ENCODE data around the gene CLPX. TPM values are rescaled to one million over a fixed set of nuclear protein-coding genes. Genes with fewer than 3 reads are reported as not detected.

The CLPX gene
- total RNA-seq, 1 experiment from 2014 or later, result 34.2 TPM

DNA sequence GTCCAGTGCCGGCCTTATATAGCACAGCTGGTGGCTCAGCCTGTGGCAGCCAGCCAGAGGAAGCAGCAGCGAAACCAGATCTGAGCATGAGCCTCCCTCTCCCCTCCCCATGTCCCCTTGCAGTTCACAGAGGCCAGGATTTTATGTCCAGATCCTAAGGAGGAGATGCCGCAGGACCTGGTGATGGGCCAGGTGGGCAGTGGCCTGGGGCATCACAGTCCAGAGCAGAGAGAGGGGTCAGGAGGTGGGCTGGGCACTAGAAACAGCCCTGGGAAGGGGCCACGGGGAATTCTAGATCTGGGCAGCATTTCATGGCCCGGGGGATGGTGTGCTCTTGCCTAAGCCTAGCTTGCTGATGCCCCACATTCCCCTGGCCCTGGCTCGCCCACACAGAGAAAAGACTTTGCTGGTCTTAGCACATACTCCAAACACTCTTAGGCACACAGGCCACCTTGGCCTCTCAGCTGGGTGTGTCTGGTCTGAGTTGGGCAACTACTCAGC, 26.4 kb upstream of the CLPX start:
- Histone ChIP-seq H3K4me3 (ENCODE audit: insufficient read depth, low read depth, low read length) (no peak overlapping the region), H3K36me3 (replicated peaks; ENCODE audit: control insufficient read depth, insufficient read depth, low read length) (no peaks in the 10 kb centered on the region), H3K27me3 (ENCODE audit: control insufficient read depth, insufficient read depth, low read length) (no peaks in the 10 kb centered on the region)
- DNase-seq, result no peak

- H3K4me3 ChIP-seq (ENCODE audit: insufficient read depth, low read depth, low read length), result no peak within 1 kb of the TSS
- DNase-seq, result no peak
- no peaks in the 10 kb centered on the region for H3K36me3 ChIP-seq (replicated peaks; ENCODE audit: control insufficient read depth, insufficient read depth, low read length)
These were observed 25.8 kb upstream of the CLPX start, which contains the start of gene CILP for GRCh38 chr15:65210770-65211481. TSS of gene CILP (minus strand) at chr15:65211473. CDS start at chr15:65209755, 1,718 bp downstream.

DNA sequence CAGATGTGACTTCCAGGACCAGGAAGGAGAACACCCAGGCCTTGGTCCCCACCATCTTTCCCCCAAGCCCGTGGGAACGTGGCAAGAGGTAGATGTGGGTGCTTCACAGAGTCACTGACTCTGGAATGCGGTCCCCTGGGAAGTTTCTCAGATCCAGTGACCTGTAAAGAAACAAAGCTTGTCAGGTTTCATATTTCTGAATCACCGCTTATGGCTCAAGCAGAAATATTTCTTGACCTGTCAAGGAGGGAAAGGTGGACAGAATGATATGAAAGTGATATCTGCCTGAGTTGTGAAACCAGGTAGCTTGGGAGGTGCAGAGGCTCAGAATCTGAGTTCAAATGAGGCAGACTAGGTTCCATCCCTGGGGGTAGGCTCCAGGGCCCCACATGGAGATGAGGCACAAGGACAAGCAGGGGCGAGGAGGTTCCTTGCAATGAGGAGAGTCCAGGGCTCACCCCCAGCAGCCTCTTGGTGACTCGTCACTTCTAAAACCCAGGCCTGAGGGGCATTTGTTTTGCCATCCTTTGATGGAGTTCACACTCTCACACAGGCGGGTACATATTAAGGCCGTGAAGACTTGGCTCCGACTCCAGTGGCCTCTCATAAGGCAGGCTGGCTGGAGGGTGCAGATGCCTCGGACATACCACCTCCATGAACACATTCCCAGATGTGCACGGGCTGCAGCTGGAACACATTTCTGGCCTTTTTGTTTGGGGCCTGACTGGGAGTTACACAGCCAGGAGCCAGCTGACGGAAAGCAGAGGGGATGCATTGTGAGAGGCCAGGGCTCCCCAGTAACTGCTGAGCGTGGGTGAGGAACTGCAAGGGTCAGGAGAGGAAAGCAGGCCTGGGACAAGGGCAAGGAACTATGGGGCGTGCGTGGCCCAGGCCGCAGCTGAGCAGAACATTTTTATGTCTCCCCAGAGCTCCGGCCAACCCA, 24.8 kb upstream of the CLPX start:
- H3K27me3 ChIP-seq (ENCODE audit: control insufficient read depth, insufficient read depth, low read length), result no peaks in the 10 kb centered on the region
- no peak for DNase-seq
- H3K4me3 ChIP-seq (ENCODE audit: insufficient read depth, low read depth, low read length), result no peak overlapping the region
- H3K36me3 ChIP-seq (replicated peaks; ENCODE audit: control insufficient read depth, insufficient read depth, low read length), result no peaks in the 10 kb centered on the region

More at GRCh38 chr15:65210770-65211481, 25.8 kb upstream of the CLPX start, which contains the start of gene CILP:
- no peaks in the 10 kb centered on the region for H3K27me3 ChIP-seq (ENCODE audit: control insufficient read depth, insufficient read depth, low read length)

GRCh38 chr15:65208647-65209046, 23.5 kb upstream of the CLPX start:
- Histone ChIP-seq H3K36me3 (replicated peaks; ENCODE audit: control insufficient read depth, insufficient read depth, low read length) (no peaks in the 10 kb centered on the region), H3K27me3 (ENCODE audit: control insufficient read depth, insufficient read depth, low read length) (no peaks in the 10 kb centered on the region; the same call in 1 of the 2 replicates), H3K4me3 (ENCODE audit: insufficient read depth, low read depth, low read length) (no peak overlapping the region)
- DNase-seq, result no peak

DNA sequence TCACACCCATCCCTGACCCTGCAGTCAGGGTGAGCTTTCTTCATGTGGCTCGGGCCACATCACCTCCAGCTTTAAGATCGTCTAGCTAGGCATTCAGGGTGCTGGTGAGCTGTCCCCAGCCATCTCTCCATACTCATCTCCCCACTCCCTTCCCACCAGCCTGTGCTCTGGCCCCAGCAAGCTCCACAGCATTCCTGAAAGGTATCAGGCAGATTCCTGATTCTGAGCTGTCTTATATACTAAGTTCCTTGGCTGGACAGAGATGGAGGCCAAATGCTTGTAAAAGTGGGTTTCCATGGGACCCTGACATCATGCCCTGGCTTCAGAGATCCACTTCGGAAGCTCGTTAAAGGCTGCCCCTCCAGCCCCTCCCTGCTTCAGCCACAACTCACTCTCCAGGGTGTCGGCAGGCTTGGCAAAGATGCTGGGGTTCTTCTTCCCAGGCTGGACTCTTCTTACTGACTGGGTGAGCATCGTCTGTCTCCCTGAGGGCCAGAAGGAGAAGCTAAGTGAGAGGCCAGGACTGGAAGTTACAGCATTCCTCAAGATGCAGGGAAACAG, 22.2 kb upstream of the CLPX start:
- no peaks in the 10 kb centered on the region; the same call in 1 of the 2 replicates for H3K27me3 ChIP-seq (ENCODE audit: control insufficient read depth, insufficient read depth, low read length)
- no peak for DNase-seq
- no peak overlapping the region for H3K4me3 ChIP-seq (ENCODE audit: insufficient read depth, low read depth, low read length)
- H3K36me3 ChIP-seq (replicated peaks; ENCODE audit: control insufficient read depth, insufficient read depth, low read length), result no peaks in the 10 kb centered on the region

- Histone ChIP-seq H3K36me3 (replicated peaks; ENCODE audit: control insufficient read depth, insufficient read depth, low read length) (no peaks in the 10 kb centered on the region), H3K27me3 (ENCODE audit: control insufficient read depth, insufficient read depth, low read length) (no peaks in the 10 kb centered on the region; the same call in 1 of the 2 replicates), H3K4me3 (ENCODE audit: insufficient read depth, low read depth, low read length) (no peak overlapping the region)
- no peak for DNase-seq
These were observed 21.6 kb upstream of the CLPX start for GRCh38 chr15:65206750-65207149.

DNA sequence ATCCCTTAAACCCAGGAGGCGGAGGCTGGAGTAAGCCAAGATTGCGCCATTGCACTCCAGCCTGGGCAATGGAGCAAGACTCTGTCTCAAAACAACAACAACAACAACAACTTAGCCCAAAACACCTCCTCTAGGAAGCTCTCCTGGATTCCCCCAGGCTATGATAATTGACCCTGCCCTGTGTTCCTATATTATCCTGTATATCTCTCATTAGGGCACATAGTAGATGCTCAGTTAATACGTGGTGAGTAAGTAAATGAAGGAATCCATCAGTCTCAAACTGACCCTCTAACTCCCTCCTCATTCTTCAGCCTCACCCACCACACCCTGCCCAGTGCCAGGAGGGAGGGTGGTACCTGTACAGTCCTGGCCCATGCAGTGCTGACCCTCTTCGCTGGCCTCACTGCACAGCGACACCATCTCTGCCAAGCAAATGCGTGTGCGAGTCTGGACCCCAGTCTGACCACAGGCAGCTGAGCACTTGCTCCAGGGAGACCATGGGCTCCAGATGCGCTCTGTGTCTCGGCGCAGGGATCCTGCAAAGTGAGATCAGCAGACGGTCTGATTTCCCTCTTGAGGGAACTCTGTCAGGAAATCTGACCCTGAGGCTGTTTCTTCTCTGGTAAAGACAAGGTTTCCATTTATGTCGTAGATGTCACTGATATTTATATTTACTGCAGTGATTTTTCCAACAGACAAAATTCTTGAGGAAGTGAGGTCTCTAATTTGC, 20.0 kb upstream of the CLPX start:
- no peaks in the 10 kb centered on the region for H3K36me3 ChIP-seq (replicated peaks; ENCODE audit: control insufficient read depth, insufficient read depth, low read length)
- no peak overlapping the region for H3K4me3 ChIP-seq (ENCODE audit: insufficient read depth, low read depth, low read length)

GRCh38 chr15:65204236-65204930, 19.2 kb upstream of the CLPX start:
- Histone ChIP-seq H3K4me3 (ENCODE audit: insufficient read depth, low read depth, low read length) (no peak overlapping the region), H3K36me3 (replicated peaks; ENCODE audit: control insufficient read depth, insufficient read depth, low read length) (no peaks in the 10 kb centered on the region), H3K27me3 (ENCODE audit: control insufficient read depth, insufficient read depth, low read length) (no peaks in the 10 kb centered on the region; the same call in 1 of the 2 replicates)
- DNase-seq, result no peak

More for the DNA sequence above, 20.0 kb upstream of the CLPX start:
- no peaks in the 10 kb centered on the region; the same call in 1 of the 2 replicates for H3K27me3 ChIP-seq (ENCODE audit: control insufficient read depth, insufficient read depth, low read length)
- no peak for DNase-seq

GRCh38 chr15:65201918-65202317, 16.8 kb upstream of the CLPX start:
- DNase-seq, result no peak
- Histone ChIP-seq H3K36me3 (replicated peaks; ENCODE audit: control insufficient read depth, insufficient read depth, low read length) (no peaks in the 10 kb centered on the region), H3K27me3 (ENCODE audit: control insufficient read depth, insufficient read depth, low read length) (no peaks in the 10 kb centered on the region; the same call in 1 of the 2 replicates), H3K4me3 (ENCODE audit: insufficient read depth, low read depth, low read length) (no peak overlapping the region)

- H3K4me3 ChIP-seq (ENCODE audit: insufficient read depth, low read depth, low read length), result no peak overlapping the region
- no peaks in the 10 kb centered on the region for H3K36me3 ChIP-seq (replicated peaks; ENCODE audit: control insufficient read depth, insufficient read depth, low read length)
- H3K27me3 ChIP-seq (ENCODE audit: control insufficient read depth, insufficient read depth, low read length), result no peaks in the 10 kb centered on the region
- no peak for DNase-seq
These were observed 13.4 kb upstream of the CLPX start for GRCh38 chr15:65198571-65198970.

GRCh38 chr15:65197337-65197645, 12.1 kb upstream of the CLPX start:
- Histone ChIP-seq H3K4me3 (ENCODE audit: insufficient read depth, low read depth, low read length) (no peak overlapping the region), H3K36me3 (replicated peaks; ENCODE audit: control insufficient read depth, insufficient read depth, low read length) (no peaks in the 10 kb centered on the region), H3K27me3 (ENCODE audit: control insufficient read depth, insufficient read depth, low read length) (no peaks in the 10 kb centered on the region)
- DNase-seq, result no peak

- DNase-seq, result no peak
- Histone ChIP-seq H3K4me3 (ENCODE audit: insufficient read depth, low read depth, low read length) (no peak overlapping the region), H3K27me3 (ENCODE audit: control insufficient read depth, insufficient read depth, low read length) (no peaks in the 10 kb centered on the region), H3K36me3 (replicated peaks; ENCODE audit: control insufficient read depth, insufficient read depth, low read length) (no peaks in the 10 kb centered on the region)
These were observed 11.6 kb upstream of the CLPX start for GRCh38 chr15:65196637-65197336.

DNA sequence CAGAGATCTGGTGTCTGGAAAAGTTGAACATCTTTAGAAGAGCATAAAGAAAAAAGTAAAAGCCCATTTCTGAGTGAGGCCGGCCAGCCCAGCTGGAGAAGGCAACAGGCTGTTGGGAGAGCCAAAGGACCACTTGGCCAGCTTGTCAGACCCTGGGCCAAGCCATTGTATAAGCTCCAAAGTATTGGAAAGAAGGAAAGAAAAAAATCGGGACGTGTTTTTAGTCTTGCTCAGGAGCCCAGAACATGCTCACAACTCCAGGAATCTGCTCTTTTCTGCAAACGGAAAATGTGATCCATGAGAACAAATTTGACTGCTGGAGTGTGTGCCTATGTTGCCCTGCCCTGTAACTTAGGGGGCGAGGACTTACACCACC, 10.4 kb upstream of the CLPX start:
- H3K4me3 ChIP-seq (ENCODE audit: insufficient read depth, low read depth, low read length), result no peak overlapping the region
- no peak for DNase-seq
- H3K36me3 ChIP-seq (replicated peaks; ENCODE audit: control insufficient read depth, insufficient read depth, low read length), result no peaks in the 10 kb centered on the region
- H3K27me3 ChIP-seq (ENCODE audit: control insufficient read depth, insufficient read depth, low read length), result no peaks in the 10 kb centered on the region
